MM.1S (cell line): Measurements from ENCODE around the gene FLII.

Source experiments
- EZH2 ChIP-seq: fragments of 300-600 bp; sonication (generic); optimal IDR thresholded peaks from 2 replicates; pipeline ENCODE3; 2017; ENCODE audit warnings: low read depth, mild to moderate bottlenecking, antibody characterized with exemption, low read length, mixed read lengths
- EZH2phosphoT487 ChIP-seq: fragments of 300-600 bp; sonication (generic); IDR thresholded peaks from 2 replicates; pipeline ENCODE4 v1.6.1; 2018; ENCODE audit warnings: antibody characterized with exemption, low read length
- TF ChIP-seq, protein P1 (sequence below): fragments of 300-600 bp; sonication (generic); IDR thresholded peaks from 2 replicates; pipeline ENCODE4 v1.5.1; 2016; ENCODE audit warnings: antibody characterized with exemption, low read length, mixed read lengths

DNA sequence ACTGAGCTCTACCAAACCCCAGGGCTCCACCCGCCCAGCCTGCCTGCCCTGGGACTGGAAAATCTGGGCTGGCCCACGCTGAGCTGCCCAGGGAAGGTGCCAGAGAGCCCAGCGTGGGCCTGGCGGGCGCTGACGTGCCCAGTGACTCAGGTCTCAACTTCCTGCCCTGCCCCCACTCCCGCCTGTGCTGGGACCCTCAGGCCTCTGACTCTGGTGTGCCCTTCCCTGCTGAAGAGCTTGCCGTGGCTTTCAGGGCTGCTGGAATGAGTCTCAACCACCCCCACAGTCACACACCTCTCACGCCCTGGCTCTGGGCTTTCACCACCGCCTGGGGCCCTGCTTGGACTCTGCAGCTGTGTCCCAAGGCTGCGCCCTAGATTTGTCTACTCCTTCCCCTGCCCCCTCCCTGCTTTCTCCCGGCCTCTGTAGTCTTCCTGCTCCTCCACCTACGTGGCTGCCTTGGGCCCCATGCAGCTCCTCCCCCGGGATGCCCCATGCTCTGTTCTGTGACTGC, 22.7 kb downstream of the FLII start:
- TF ChIP-seq EZH2 (no peak), EZH2phosphoT487 (no peak)
- TF ChIP-seq, protein P1, sequence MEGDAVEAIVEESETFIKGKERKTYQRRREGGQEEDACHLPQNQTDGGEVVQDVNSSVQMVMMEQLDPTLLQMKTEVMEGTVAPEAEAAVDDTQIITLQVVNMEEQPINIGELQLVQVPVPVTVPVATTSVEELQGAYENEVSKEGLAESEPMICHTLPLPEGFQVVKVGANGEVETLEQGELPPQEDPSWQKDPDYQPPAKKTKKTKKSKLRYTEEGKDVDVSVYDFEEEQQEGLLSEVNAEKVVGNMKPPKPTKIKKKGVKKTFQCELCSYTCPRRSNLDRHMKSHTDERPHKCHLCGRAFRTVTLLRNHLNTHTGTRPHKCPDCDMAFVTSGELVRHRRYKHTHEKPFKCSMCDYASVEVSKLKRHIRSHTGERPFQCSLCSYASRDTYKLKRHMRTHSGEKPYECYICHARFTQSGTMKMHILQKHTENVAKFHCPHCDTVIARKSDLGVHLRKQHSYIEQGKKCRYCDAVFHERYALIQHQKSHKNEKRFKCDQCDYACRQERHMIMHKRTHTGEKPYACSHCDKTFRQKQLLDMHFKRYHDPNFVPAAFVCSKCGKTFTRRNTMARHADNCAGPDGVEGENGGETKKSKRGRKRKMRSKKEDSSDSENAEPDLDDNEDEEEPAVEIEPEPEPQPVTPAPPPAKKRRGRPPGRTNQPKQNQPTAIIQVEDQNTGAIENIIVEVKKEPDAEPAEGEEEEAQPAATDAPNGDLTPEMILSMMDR = no peak
